Liver (tissue), 9 donors: ENCODE data around the gene ERBB4. TPM values are rescaled to one million over a fixed set of nuclear protein-coding genes. Genes with fewer than 3 reads are reported as not detected.

Experiments
- DNase-seq: peaks from one replicate; pipeline ENCODE4 v3.0.0-alpha.2; 2017; ENCODE audit warnings: low spot score
- H3K27ac ChIP-seq, 2 donors: one replicate each; pipeline ENCODE4 v1.7.0; 2013; ENCODE audit warnings: inconsistent platforms in 2 of 2, low read length in 2 of 2, control low read depth in 1 of 2, low read depth in 1 of 2, mild to moderate bottlenecking in 1 of 2
- H3K27me3 ChIP-seq, 4 donors: one replicate each; pipeline versions ENCODE4 v1.6.1 to v1.7.0; 2013; ENCODE audit warnings: low read length in 3 of 4, inconsistent platforms in 1 of 4, mild to moderate bottlenecking in 1 of 4, moderate library complexity in 1 of 4; ENCODE audit not compliant: control insufficient read depth in 4 of 4, insufficient read depth in 4 of 4
- H3K36me3 ChIP-seq, 4 donors: one replicate each; pipeline versions ENCODE4 v1.6.1 to v1.7.0; 2013; ENCODE audit warnings: low read length in 3 of 4, mild to moderate bottlenecking in 3 of 4, low read depth in 1 of 4, moderate library complexity in 1 of 4; ENCODE audit not compliant: control insufficient read depth in 4 of 4, insufficient read depth in 3 of 4
- H3K4me1 ChIP-seq, 4 donors: one replicate each; pipeline versions ENCODE4 v1.6.1 to v1.7.0; 2013; ENCODE audit warnings: low read length in 3 of 4, mild to moderate bottlenecking in 3 of 4, moderate library complexity in 1 of 4; ENCODE audit not compliant: control insufficient read depth in 4 of 4, insufficient read depth in 4 of 4
- H3K4me3 ChIP-seq, 3 donors: one replicate each; pipeline versions ENCODE4 v1.6.1 to v1.7.0; 2013; ENCODE audit warnings: low read length in 3 of 3, control low read depth in 1 of 3, low read depth in 1 of 3, mild to moderate bottlenecking in 1 of 3
- H3K9ac ChIP-seq, 2 donors: one replicate each; pipeline ENCODE4 v1.7.0; 2013; ENCODE audit warnings: low read length in 2 of 2, mild to moderate bottlenecking in 2 of 2, moderate library complexity in 2 of 2, control low read depth in 1 of 2, low read depth in 1 of 2
- H3K9me3 ChIP-seq, 4 donors: one replicate each; pipeline versions ENCODE4 v1.6.1 to v1.7.0; 2013; ENCODE audit warnings: low read length in 3 of 4; ENCODE audit not compliant: control insufficient read depth in 4 of 4
- CTCF ChIP-seq: fragments of 150-350 bp; IDR thresholded peaks from 2 replicates; pipeline ENCODE4 v1.5.1; 2017; ENCODE audit warnings: improper control_type of control experiment, low read depth, low read length; ENCODE audit not compliant: missing input control
- EGR1 ChIP-seq, 2 donors: IDR thresholded peaks; 2 replicates each; pipeline ENCODE4 v1.6.1; 2016 to 2018; ENCODE audit warnings: antibody characterized with exemption in 2 of 2, low read depth in 2 of 2
- FOXA1 ChIP-seq: IDR thresholded peaks from 2 replicates; pipeline ENCODE4 v1.6.1; 2016; ENCODE audit warnings: antibody characterized with exemption
- FOXA2 ChIP-seq: IDR thresholded peaks from 2 replicates; pipeline ENCODE4 v1.6.1; 2016; ENCODE audit warnings: antibody characterized with exemption
- GABPA ChIP-seq, 2 donors: IDR thresholded peaks in 1 of 2; conservative IDR thresholded peaks in 1 of 2; 2 replicates each; pipeline ENCODE4 v1.6.1; 2016; ENCODE audit warnings: antibody characterized with exemption in 2 of 2, mild to moderate bottlenecking in 1 of 2, moderate library complexity in 1 of 2
- HNF4A ChIP-seq, 2 donors: conservative IDR thresholded peaks; 2 replicates each; pipeline ENCODE4 v1.6.1; 2016; ENCODE audit warnings: antibody characterized with exemption in 2 of 2, mild to moderate bottlenecking in 2 of 2
- NR2F2 ChIP-seq: IDR thresholded peaks from 2 replicates; pipeline ENCODE4 v1.6.1; 2016; ENCODE audit warnings: antibody characterized with exemption
- REST ChIP-seq: IDR thresholded peaks from 2 replicates; pipeline ENCODE4 v1.6.1; 2016; ENCODE audit warnings: antibody characterized with exemption, mild to moderate bottlenecking
- TAF1 ChIP-seq: conservative IDR thresholded peaks from 2 replicates; pipeline ENCODE4 v1.6.1; 2016; ENCODE audit warnings: antibody characterized with exemption, mild to moderate bottlenecking
- YY1 ChIP-seq: IDR thresholded peaks from 2 replicates; pipeline ENCODE4 v1.6.1; 2016; ENCODE audit warnings: antibody characterized with exemption, mild to moderate bottlenecking
- ZBTB33 ChIP-seq: IDR thresholded peaks from 2 replicates; pipeline ENCODE4 v1.6.1; 2016; ENCODE audit warnings: antibody characterized with exemption
- WGBS: extraction: QIAGEN DNeasy Blood & Tissue Kit; methylation state at CpG from one replicate; pipeline ENCODE4 v1.1.7; 2013; 5-methylcytosine and 5-hydroxymethylcytosine counted together
- polyA plus RNA-seq, 2 donors: library from polyadenylated mRNA; stranded (reverse) in 1 of 2; unstranded in 1 of 2; fragments of 200-250 nt in 1 of 2; fragments of >200 nt in 1 of 2; fragmentation: Nextera tagmentation in 1 of 2; extraction: Ambion mirVana in 1 of 2; gene quantifications; one replicate each; pipeline versions ENCODE4 v1.2.1 to v1.2.3, GENCODE V29; 2013 to 2015
- total RNA-seq, 2 donors: library from RNA; depleted of rRNA; stranded (reverse); fragments of >200 nt; gene quantifications; one replicate each; pipeline ENCODE4 v1.2.3, GENCODE V29; 2014
- TF ChIP-seq, protein P1 (sequence below): IDR thresholded peaks from 2 replicates; pipeline ENCODE4 v1.6.1; 2016; ENCODE audit warnings: antibody characterized with exemption
- donor health status: healthy.
- donor health status: healthy.
- donor health status: healthy.
- donor health status: healthy.
- donor health status: healthy.

ERBB4 gene
- total and polyA plus RNA-seq, 4 donors = 0.03 to 0.42 TPM; not detected in 2

GRCh38 chr2:212226114-212226513, 312.5 kb downstream of the ERBB4 start:
- 90% methylated on average over 1 of the region's 1 CpG for WGBS
- Histone ChIP-seq H3K4me1 (no peaks in the 10 kb centered on the region), H3K9ac (no peak overlapping the region), H3K27ac (no peak overlapping the region), H3K9me3 (no peaks in the 10 kb centered on the region), H3K36me3 (no peaks in the 10 kb centered on the region), H3K27me3 (no peaks in the 10 kb centered on the region), H3K4me3 (no peak overlapping the region)
- DNase-seq = no peak
- no peak for TF ChIP-seq CTCF
- no peak for TF ChIP-seq GABPA (IDR thresholded peaks at IDR 0.05 in 1 of 2, conservative IDR thresholded peaks at IDR 0.05 in 1 of 2)
- no peak for TF ChIP-seq HNF4A (conservative IDR thresholded peaks at IDR 0.05)
- TF ChIP-seq TAF1 = no peak
- no peak for TF ChIP-seq FOXA1
- TF ChIP-seq, protein P1, sequence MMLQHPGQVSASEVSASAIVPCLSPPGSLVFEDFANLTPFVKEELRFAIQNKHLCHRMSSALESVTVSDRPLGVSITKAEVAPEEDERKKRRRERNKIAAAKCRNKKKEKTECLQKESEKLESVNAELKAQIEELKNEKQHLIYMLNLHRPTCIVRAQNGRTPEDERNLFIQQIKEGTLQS = no peak
- TF ChIP-seq REST = no peak
- TF ChIP-seq YY1 = no peak

DNA sequence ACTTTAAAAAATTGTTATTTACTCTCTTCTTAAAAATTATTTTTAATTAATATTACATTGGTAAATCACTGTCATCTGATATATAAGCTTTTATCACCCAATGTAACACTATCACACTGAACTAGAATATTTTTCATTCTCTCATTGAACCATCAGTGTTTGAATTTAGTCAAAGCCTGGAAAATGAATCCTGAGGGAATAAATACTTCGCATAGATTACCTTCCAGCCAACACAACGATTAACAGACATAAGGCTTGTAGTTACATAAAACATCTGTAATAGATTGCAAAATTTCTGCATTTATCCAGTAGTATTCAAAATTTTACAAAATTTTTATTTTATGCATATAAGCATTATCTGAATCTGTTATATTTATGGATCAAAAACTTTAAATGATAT, 314.9 kb downstream of the ERBB4 start:
- WGBS = 82% methylated on average over 2 of the region's 2 CpGs
- H3K4me3 ChIP-seq = no peak overlapping the region
- TF ChIP-seq FOXA2 = no peak
- no peaks in the 10 kb centered on the region for H3K27me3 ChIP-seq
- H3K9me3 ChIP-seq = no peaks in the 10 kb centered on the region
- no peak for DNase-seq
- no peaks in the 10 kb centered on the region for H3K36me3 ChIP-seq
- no peaks in the 10 kb centered on the region for H3K4me1 ChIP-seq
- no peak overlapping the region for H3K9ac ChIP-seq
- no peak overlapping the region for H3K27ac ChIP-seq

- TF ChIP-seq ZBTB33 = no peak
- TF ChIP-seq YY1 = no peak
- TF ChIP-seq EGR1 (IDR thresholded peaks at IDR 0.05; ENCODE audit: low read depth in 2 of 2) = no peak
- no peak for TF ChIP-seq HNF4A (conservative IDR thresholded peaks at IDR 0.05)
- TF ChIP-seq NR2F2 = no peak
- H3K9ac ChIP-seq = no peak overlapping the region
- H3K4me3 ChIP-seq = no peak overlapping the region
- 27% methylated on average over 1 of the region's 1 CpG for WGBS
- H3K9me3 ChIP-seq = no peaks in the 10 kb centered on the region
- H3K27ac ChIP-seq = no peak overlapping the region
- DNase-seq = no peak
- H3K27me3 ChIP-seq = no peaks in the 10 kb centered on the region
- H3K36me3 ChIP-seq = no peaks in the 10 kb centered on the region
- H3K4me1 ChIP-seq = no peaks in the 10 kb centered on the region
These were observed 325.4 kb downstream of the ERBB4 start for GRCh38 chr2:212213191-212213590.
